Aorta (tissue), 5 donors: Measurements from ENCODE around the gene CUL2. TPM values are rescaled to one million over a fixed set of nuclear protein-coding genes. Genes with fewer than 3 reads are reported as not detected.
"Not testable (repeated sequence)": the region's sequence is repeated elsewhere in the genome, so short reads cannot be mapped to it uniquely, and the experiment has no call there.

ENCODE experiments used
- ATAC-seq: fragments of 200-7000 bp; cut with Tn5 transposase; one replicate; pipeline ENCODE4 v1.9.1; 2022; ENCODE audit warnings: moderate library complexity; ENCODE audit not compliant: low FRiP score
- DNase-seq, 2 donors: peaks; one replicate each; pipeline ENCODE4 v3.0.0-alpha.2; 2020
- H3K27ac ChIP-seq, 2 donors: one replicate each; pipeline ENCODE4 v1.5.1; 2013; ENCODE audit warnings: low read length in 2 of 2, mild to moderate bottlenecking in 2 of 2, moderate library complexity in 2 of 2, control low read depth in 1 of 2, inconsistent platforms in 1 of 2, low read depth in 1 of 2
- H3K27me3 ChIP-seq, 2 donors: one replicate each; pipeline ENCODE4 v1.6.1; 2013; ENCODE audit warnings: control low read depth in 1 of 2, low read length in 1 of 2, mild to moderate bottlenecking in 1 of 2, moderate library complexity in 1 of 2; ENCODE audit not compliant: insufficient read depth in 2 of 2, control insufficient read depth in 1 of 2
- H3K36me3 ChIP-seq, 2 donors: one replicate each; pipeline ENCODE4 v1.6.1; 2013; ENCODE audit warnings: control low read depth in 1 of 2, low read length in 1 of 2, mild to moderate bottlenecking in 1 of 2; ENCODE audit not compliant: insufficient read depth in 2 of 2, control insufficient read depth in 1 of 2
- H3K4me1 ChIP-seq, 2 donors: one replicate each; pipeline ENCODE4 v1.6.1; 2013; ENCODE audit warnings: low read length in 2 of 2, control low read depth in 1 of 2, mild to moderate bottlenecking in 1 of 2, moderate library complexity in 1 of 2; ENCODE audit not compliant: insufficient read depth in 2 of 2, control insufficient read depth in 1 of 2
- H3K4me3 ChIP-seq, 2 donors: one replicate each; pipeline ENCODE4 v1.5.1; 2013; ENCODE audit warnings: low read length in 2 of 2, control low read depth in 1 of 2, mild to moderate bottlenecking in 1 of 2
- H3K9me3 ChIP-seq: one replicate; pipeline ENCODE4 v1.6.1; 2013; ENCODE audit warnings: mild to moderate bottlenecking, low read length; ENCODE audit not compliant: control insufficient read depth
- WGBS, 2 donors: extraction: QIAGEN DNeasy Blood & Tissue Kit; methylation state at CpG; one replicate each; pipeline ENCODE4 v1.1.7; 2013; 5-methylcytosine and 5-hydroxymethylcytosine counted together
- intact Hi-C, 2 donors: fragments of 100-400 bp; cut with DNase I; formaldehyde crosslinking; loops; one replicate each; pipeline versions ENCODE4 v1.14.2 to v1.15.0; 2022
- polyA plus RNA-seq, 2 donors: library from polyadenylated mRNA; stranded (reverse); fragments of 200-250 nt; gene quantifications; one replicate each; pipeline ENCODE4 v1.2.3, GENCODE V29; 2013
- total RNA-seq, 2 donors: library from RNA; stranded (reverse); fragmentation: NEBNext Ultra II Directional; extraction: Animal tissue kit (Norgen Biotek cat#: 25700); gene quantifications; one replicate each; pipeline ENCODE4 v1.2.1, GENCODE V29; 2021
- donor health status: healthy with polysubstance abuse.
- donor health status: Bipolar disorder and iron deficiency.
- donor health status: DM: no; HTN: no; CAD: no.
- donor health status: DM: no; HTN: no; CAD: no.
- donor health status: DM: yes; HTN: yes; CAD: no.

CUL2 gene
- total and polyA plus RNA-seq, 4 donors, result 10.0 to 28.1 (median 19.3) TPM

- H3K4me1 ChIP-seq, H3K36me3 ChIP-seq, H3K9me3 ChIP-seq, intact Hi-C loops, H3K27ac ChIP-seq, ATAC-seq, H3K4me3 ChIP-seq, H3K27me3 ChIP-seq: not testable (repeated sequence)
- DNase-seq, result peak in 1 of 2 donors; percentile 31
- WGBS, 2 donors, result 96 to 97% methylated on average over 27 to 29 of the region's 29 CpGs
These were observed 113.7 kb downstream of the CUL2 start for GRCh38 chr10:34976380-34976910.

DNA sequence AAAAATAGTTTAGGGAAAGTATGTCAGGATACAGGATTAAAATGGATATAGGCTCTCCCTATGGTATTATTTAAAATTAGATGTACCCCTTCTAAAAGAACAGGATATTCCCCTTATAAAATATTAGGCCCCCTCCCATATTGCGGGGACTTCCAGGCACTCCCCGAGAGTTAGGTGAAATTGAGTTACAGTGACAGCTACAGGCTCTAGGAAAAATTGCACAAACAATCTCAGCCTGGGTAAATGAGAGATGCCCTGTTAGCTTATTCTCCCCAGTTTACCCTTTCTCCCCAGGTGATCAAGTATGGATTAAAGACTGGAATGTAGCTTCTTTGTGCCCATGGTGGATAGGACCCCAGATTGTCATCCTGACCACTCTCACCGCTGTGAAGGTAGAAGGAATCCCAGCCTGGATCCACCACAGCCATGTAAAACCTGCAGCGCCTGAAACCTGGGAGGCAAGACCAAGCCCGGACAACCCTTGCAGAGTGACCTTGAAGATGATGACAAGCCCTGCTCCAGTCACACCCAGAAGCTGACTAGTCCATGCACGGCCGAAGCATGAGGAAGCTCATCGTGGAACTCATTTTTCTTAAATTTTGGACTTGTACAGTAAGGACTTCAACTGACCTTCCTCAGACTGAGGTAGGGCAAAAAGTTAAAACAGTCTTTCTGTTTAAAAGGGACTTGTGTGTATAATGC is 115.6 kb downstream of the CUL2 start:
- not testable (repeated sequence) for ATAC-seq

GRCh38 chr10:34973757-34974156 is 116.4 kb downstream of the CUL2 start:
- intact Hi-C loops, H3K27me3 ChIP-seq, H3K27ac ChIP-seq, H3K9me3 ChIP-seq, ATAC-seq, H3K4me3 ChIP-seq, H3K36me3 ChIP-seq, H3K4me1 ChIP-seq: not testable (repeated sequence)
- WGBS, 2 donors, result 92 to 96% methylated on average over 3 of the region's 3 CpGs
- peak in 1 of 2 donors; percentile 20 for DNase-seq

More for the DNA sequence above, 115.6 kb downstream of the CUL2 start:
- intact Hi-C loops, H3K27me3 ChIP-seq, H3K4me3 ChIP-seq, H3K4me1 ChIP-seq, H3K9me3 ChIP-seq, H3K36me3 ChIP-seq, H3K27ac ChIP-seq: not testable (repeated sequence)
- peak in 1 of 2 donors; percentile 51 for DNase-seq
- WGBS, 2 donors, result 90 to 92% methylated on average over 8 of the region's 8 CpGs

DNA sequence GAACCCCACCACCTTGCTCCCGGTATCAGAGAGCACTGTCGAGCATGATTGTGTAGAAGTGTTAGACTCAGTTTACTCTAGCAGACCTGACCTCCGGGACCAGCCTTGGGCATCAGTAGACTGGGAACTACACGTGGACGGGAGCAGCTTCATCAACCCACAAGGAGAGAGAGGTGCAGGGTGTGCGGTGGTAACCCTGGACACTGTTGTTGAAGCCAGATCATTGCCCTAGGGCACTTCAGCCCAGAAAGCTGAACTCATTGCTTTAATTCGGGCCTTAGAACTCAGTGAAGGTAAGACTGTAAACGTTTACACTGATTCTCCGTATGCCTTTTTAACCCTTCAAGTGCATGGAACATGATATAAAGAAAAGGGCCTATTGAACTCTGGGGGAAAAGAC is 117.0 kb downstream of the CUL2 start:
- ATAC-seq, H3K4me1 ChIP-seq, H3K9me3 ChIP-seq, H3K36me3 ChIP-seq, H3K4me3 ChIP-seq, intact Hi-C loops, H3K27me3 ChIP-seq, H3K27ac ChIP-seq: not testable (repeated sequence)
- 92% methylated on average over 9 of the region's 9 CpGs for WGBS, 2 donors
- peak in 1 of 2 donors; percentile 17 for DNase-seq

DNA sequence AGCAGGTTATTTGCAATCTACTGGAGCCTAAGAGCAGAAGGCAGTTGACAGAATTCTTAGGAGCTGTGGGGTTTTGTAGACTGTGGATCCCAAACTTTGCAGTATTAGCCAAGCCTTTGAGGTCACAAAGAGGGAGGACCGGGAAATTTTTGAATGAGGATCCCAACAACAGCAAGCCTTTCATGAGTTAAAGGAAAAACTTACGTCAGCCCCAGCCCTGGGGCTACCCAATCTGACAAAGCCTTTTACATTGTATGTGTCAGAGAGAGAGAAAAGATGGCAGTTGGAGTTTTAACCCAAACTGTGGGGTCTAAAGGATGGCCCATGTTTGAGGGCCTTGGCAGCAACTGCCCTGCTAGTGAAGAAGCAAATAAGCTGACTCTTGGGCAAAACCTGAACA is 117.5 kb downstream of the CUL2 start:
- H3K4me1 ChIP-seq, H3K27ac ChIP-seq, H3K27me3 ChIP-seq, H3K4me3 ChIP-seq, ATAC-seq, H3K36me3 ChIP-seq, intact Hi-C loops, H3K9me3 ChIP-seq: not testable (repeated sequence)
- DNase-seq, result peak in 1 of 2 donors; percentile 19
- WGBS, 2 donors, result 87 to 94% methylated on average over 2 of the region's 2 CpGs

DNA sequence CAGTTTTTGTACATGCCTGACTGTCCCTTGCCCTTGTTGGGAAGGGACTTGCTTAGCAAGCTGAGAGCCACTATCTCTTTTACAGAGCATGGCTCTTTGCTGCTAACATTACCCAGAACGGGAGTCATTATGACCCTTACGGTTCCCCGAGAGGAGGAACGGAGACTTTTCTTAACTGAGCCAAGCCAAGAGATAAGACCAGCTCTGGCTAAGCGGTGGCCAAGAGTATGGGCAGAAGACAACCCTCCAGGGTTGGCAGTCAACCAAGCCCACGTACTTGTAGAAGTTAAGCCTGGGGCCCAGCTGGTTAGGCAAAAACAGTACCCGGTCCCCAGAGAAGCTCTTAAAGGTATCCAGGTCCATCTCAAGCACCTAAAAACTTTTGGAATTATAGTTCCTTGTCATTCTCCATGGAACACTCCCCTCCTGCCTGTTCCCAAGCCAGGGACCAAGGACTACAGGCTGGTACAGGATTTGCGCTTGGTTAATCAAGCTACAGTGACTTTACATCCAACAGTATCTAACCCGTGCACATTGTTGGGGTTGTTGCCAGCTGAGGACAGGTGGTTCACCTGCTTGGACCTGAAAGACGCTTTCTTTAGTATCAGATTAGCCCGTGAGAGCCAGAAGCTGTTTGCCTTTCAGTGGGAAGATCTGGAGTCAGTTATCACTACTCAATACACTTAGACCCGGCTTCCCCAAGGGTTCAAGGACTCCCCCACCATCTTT is 118.4 kb downstream of the CUL2 start:
- H3K4me1 ChIP-seq, H3K27me3 ChIP-seq, H3K27ac ChIP-seq, H3K9me3 ChIP-seq, H3K36me3 ChIP-seq, H3K4me3 ChIP-seq, ATAC-seq, intact Hi-C loops: not testable (repeated sequence)
- WGBS, 2 donors, result 35 to 37% methylated on average over 12 of the region's 12 CpGs
- peak; percentile 59 to 61 for DNase-seq

- H3K27ac ChIP-seq, result no peak overlapping the region
- ATAC-seq, result no peak
- no peaks in the 10 kb centered on the region for H3K4me1 ChIP-seq
- 93 to 96% methylated on average over 17 of the region's 17 CpGs for WGBS, 2 donors
- intact Hi-C loops, result no loop called here
- DNase-seq, result peak in 1 of 2 donors; percentile 55
- H3K4me3 ChIP-seq, result no peak overlapping the region
- no peaks in the 10 kb centered on the region for H3K36me3 ChIP-seq
- no peaks in the 10 kb centered on the region for H3K27me3 ChIP-seq
- H3K9me3 ChIP-seq, result no peaks in the 10 kb centered on the region
These were observed 121.0 kb downstream of the CUL2 start for GRCh38 chr10:34969171-34969570.

GRCh38 chr10:34967335-34967880 is 122.7 kb downstream of the CUL2 start:
- peak; percentile 59 for ATAC-seq
- Histone ChIP-seq H3K4me3 (no peak overlapping the region), H3K36me3 (no peaks in the 10 kb centered on the region), H3K4me1 (no peaks in the 10 kb centered on the region), H3K9me3 (no peaks in the 10 kb centered on the region), H3K27ac (no peak overlapping the region), H3K27me3 (no peaks in the 10 kb centered on the region)
- peak; percentile 63 to 77 for DNase-seq
- intact Hi-C loops, result no loop called here
- 3 to 7% methylated on average over 14 of the region's 14 CpGs for WGBS, 2 donors
